C4-2B (cell line): ENCODE data around the gene SNAPC1.

Experiments
- H3K27ac ChIP-seq: fragments of 450-650 bp; 2 replicates; pipeline ENCODE4 v1.5.1; 2017
- ZFX ChIP-seq: fragments of 450-650 bp; IDR thresholded peaks from 2 replicates; pipeline ENCODE4 v1.6.1; 2017
- TF ChIP-seq, protein P1 (sequence below): fragments of 450-650 bp; conservative IDR thresholded peaks from 2 replicates; pipeline ENCODE4 v1.5.1; 2017; ENCODE audit warnings: mild to moderate bottlenecking

The SNAPC1 gene

GRCh38 chr14:61774861-61775260 is 12.6 kb downstream of the SNAPC1 start:
- no peak overlapping the region for H3K27ac ChIP-seq

GRCh38 chr14:61780125-61780524 is 17.9 kb downstream of the SNAPC1 start:
- H3K27ac ChIP-seq, result no peak overlapping the region
- TF ChIP-seq ZFX, result no peak
- TF ChIP-seq, protein P1, sequence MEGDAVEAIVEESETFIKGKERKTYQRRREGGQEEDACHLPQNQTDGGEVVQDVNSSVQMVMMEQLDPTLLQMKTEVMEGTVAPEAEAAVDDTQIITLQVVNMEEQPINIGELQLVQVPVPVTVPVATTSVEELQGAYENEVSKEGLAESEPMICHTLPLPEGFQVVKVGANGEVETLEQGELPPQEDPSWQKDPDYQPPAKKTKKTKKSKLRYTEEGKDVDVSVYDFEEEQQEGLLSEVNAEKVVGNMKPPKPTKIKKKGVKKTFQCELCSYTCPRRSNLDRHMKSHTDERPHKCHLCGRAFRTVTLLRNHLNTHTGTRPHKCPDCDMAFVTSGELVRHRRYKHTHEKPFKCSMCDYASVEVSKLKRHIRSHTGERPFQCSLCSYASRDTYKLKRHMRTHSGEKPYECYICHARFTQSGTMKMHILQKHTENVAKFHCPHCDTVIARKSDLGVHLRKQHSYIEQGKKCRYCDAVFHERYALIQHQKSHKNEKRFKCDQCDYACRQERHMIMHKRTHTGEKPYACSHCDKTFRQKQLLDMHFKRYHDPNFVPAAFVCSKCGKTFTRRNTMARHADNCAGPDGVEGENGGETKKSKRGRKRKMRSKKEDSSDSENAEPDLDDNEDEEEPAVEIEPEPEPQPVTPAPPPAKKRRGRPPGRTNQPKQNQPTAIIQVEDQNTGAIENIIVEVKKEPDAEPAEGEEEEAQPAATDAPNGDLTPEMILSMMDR, result no peak

More at GRCh38 chr14:61774861-61775260, 12.6 kb downstream of the SNAPC1 start:
- TF ChIP-seq, protein P1, result no peak
- no peak for TF ChIP-seq ZFX

DNA sequence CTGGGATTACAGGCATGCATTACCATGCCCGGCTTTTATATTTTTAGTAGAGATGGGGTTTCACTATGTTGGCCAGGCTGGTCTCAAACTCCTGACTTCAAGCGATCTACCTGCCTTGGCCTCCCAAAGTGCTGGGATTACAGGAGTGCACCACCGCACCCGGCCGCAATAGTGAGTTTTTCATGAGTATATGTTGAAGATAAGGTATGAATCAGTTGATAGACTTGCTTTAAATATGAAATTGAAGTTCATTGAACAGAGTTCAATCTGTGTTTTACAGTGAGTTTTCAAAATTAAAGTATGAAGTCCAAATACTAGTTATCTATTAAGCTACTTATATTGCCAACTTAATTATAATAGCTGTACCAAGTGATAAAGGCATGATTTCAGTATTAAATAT is 35.1 kb downstream of the SNAPC1 start:
- TF ChIP-seq, protein P1, result no peak
- TF ChIP-seq ZFX, result no peak
- H3K27ac ChIP-seq, result no peak overlapping the region

DNA sequence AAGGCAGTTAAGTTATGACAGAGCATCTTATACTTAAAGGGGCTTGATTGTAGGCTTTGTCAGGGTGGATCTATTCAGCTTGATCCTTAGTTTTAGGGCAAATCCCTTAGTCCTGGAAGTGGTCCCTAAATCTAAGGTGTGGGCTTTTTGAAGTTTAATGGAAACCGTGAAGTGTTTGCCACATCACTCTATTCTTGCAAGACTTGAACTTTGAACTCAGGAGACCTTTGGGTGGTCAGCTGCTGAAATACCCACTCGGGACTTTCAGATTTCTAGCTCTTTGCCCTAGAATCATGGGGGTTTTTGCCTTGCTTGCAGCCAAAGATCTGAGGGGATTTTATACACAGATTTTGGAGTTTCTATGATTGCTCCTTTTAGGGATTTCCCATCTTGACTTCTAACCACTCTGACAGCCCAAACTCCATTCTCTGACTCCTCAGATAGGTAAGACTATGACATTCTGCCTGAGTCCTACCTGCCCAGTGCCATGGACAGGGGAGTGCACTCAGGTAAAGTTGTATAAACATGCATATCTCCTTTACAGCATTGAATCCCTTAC is 39.9 kb downstream of the SNAPC1 start:
- no peak overlapping the region for H3K27ac ChIP-seq
- no peak for TF ChIP-seq ZFX
- TF ChIP-seq, protein P1, result no peak

- no peak overlapping the region for H3K27ac ChIP-seq
- no peak for TF ChIP-seq ZFX
- TF ChIP-seq, protein P1, result no peak
Measured at GRCh38 chr14:61803755-61804154, 41.5 kb downstream of the SNAPC1 start.

DNA sequence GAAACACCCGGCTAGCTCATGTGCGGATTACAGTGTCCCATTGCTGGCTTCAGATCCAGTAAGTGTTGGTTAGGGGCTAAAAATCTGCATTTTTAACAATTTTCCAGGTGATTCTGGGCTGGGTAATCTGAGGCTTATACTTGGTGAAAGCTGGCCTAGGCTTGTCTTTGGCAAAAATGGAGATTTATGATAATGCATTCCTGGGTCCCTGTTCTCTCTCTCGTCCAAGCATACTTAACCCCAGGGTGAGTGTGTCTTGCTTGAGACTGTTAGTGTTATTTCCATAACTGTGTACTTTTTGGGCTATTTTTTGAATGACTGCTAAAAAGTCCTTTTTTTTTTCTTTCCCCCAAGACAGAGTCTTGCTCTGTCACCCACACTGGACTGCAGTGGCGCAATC is 43.2 kb downstream of the SNAPC1 start:
- no peak overlapping the region for H3K27ac ChIP-seq
- TF ChIP-seq, protein P1, result no peak
- TF ChIP-seq ZFX, result no peak

- no peak for TF ChIP-seq ZFX
- TF ChIP-seq, protein P1, result no peak
Measured at GRCh38 chr14:61811882-61812346, 49.7 kb downstream of the SNAPC1 start.

More at GRCh38 chr14:61811882-61812346, 49.7 kb downstream of the SNAPC1 start:
- H3K27ac ChIP-seq, result no peak overlapping the region
